ENCODE measurements around the gene DUSP22. TPM values are rescaled to one million over a fixed set of nuclear protein-coding genes. Genes with fewer than 3 reads are reported as not detected.

DUSP22 gene
- total and polyA plus RNA-seq, 9 of the 15 experiments (the other 6 are each of a cell fraction or from before 2014, with no cell fraction given) = 9.3 to 19.4 (median 11.8) TPM

DNA sequence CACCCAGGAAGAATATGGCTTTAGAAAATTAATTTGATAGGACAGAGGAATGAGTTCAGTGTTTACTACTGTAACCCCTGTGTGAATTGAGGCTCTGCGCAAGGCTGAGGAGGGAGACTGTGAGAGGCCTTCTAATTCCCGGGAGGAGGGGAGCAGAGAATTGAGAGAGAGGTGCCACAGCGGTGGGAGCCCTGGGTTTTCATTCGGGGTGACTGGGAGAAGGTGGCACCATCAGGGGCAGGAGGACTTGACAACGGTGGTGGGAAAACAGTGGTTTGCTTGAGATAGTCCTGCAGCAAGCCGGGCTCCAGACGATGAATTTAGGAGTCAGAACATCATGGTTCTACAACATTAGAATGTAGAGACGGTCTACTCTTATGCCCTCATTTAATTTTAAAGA lies 9.2 kb downstream of the DUSP22 start (continued):
- no peak for TF ChIP-seq TEAD4 (IDR thresholded peaks at IDR 0.05; ENCODE audit: low read length)
- no peak for TF ChIP-seq TEAD4 (CRISPR knock-in tag; IDR thresholded peaks at IDR 0.05; ENCODE audit: borderline replicate concordance)
- TF ChIP-seq, protein P1, sequence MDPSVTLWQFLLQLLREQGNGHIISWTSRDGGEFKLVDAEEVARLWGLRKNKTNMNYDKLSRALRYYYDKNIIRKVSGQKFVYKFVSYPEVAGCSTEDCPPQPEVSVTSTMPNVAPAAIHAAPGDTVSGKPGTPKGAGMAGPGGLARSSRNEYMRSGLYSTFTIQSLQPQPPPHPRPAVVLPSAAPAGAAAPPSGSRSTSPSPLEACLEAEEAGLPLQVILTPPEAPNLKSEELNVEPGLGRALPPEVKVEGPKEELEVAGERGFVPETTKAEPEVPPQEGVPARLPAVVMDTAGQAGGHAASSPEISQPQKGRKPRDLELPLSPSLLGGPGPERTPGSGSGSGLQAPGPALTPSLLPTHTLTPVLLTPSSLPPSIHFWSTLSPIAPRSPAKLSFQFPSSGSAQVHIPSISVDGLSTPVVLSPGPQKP (CRISPR knock-in tag; IDR thresholded peaks at IDR 0.05) = no peak
- no peak for TF ChIP-seq POU5F1 (IDR thresholded peaks at IDR 0.05; ENCODE audit: borderline replicate concordance, low read depth, low read length, partially characterized antibody)
- TF ChIP-seq, protein P2, sequence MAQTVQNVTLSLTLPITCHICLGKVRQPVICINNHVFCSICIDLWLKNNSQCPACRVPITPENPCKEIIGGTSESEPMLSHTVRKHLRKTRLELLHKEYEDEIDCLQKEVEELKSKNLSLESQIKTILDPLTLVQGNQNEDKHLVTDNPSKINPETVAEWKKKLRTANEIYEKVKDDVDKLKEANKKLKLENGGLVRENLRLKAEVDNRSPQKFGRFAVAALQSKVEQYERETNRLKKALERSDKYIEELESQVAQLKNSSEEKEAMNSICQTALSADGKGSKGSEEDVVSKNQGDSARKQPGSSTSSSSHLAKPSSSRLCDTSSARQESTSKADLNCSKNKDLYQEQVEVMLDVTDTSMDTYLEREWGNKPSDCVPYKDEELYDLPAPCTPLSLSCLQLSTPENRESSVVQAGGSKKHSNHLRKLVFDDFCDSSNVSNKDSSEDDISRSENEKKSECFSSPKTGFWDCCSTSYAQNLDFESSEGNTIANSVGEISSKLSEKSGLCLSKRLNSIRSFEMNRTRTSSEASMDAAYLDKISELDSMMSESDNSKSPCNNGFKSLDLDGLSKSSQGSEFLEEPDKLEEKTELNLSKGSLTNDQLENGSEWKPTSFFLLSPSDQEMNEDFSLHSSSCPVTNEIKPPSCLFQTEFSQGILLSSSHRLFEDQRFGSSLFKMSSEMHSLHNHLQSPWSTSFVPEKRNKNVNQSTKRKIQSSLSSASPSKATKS (CRISPR knock-in tag; IDR thresholded peaks at IDR 0.05) = no peak
- TF ChIP-seq, protein P3, sequence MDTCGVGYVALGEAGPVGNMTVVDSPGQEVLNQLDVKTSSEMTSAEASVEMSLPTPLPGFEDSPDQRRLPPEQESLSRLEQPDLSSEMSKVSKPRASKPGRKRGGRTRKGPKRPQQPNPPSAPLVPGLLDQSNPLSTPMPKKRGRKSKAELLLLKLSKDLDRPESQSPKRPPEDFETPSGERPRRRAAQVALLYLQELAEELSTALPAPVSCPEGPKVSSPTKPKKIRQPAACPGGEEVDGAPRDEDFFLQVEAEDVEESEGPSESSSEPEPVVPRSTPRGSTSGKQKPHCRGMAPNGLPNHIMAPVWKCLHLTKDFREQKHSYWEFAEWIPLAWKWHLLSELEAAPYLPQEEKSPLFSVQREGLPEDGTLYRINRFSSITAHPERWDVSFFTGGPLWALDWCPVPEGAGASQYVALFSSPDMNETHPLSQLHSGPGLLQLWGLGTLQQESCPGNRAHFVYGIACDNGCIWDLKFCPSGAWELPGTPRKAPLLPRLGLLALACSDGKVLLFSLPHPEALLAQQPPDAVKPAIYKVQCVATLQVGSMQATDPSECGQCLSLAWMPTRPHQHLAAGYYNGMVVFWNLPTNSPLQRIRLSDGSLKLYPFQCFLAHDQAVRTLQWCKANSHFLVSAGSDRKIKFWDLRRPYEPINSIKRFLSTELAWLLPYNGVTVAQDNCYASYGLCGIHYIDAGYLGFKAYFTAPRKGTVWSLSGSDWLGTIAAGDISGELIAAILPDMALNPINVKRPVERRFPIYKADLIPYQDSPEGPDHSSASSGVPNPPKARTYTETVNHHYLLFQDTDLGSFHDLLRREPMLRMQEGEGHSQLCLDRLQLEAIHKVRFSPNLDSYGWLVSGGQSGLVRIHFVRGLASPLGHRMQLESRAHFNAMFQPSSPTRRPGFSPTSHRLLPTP (IDR thresholded peaks at IDR 0.05; ENCODE audit: borderline replicate concordance, extremely low read depth, insufficient read length) = no peak
- TF ChIP-seq ETV6 (IDR thresholded peaks at IDR 0.05; ENCODE audit: borderline replicate concordance in 1 of 2, low read depth in 2 of 2, low read length in 1 of 2) = no peak
- TF ChIP-seq ETV6 (CRISPR knock-in tag; IDR thresholded peaks at IDR 0.05; ENCODE audit: borderline replicate concordance) = no peak
